SU-DHL-6 (cell line): Measurements from ENCODE around the gene OTULIN.

ENCODE experiments used
- H2AFZ ChIP-seq: fragments of 200-600 bp; sonication (generic); 2 replicates; pipeline ENCODE4 v1.6.1; 2014; ENCODE audit warnings: low read depth, mild to moderate bottlenecking, moderate library complexity, mixed read lengths, antibody characterized with exemption, low read length; ENCODE audit not compliant: severe bottlenecking
- H3F3A ChIP-seq: fragments of 200-600 bp; shearing (Covaris generic); 2 replicates; pipeline ENCODE4 v1.6.0; 2016; ENCODE audit warnings: antibody characterized with exemption, mild to moderate bottlenecking; ENCODE audit not compliant: insufficient read depth
- H3K27ac ChIP-seq: fragments of 200-600 bp; sonication (generic); 2 replicates; pipeline ENCODE4 v1.5.1; 2016; ENCODE audit warnings: low read depth, mild to moderate bottlenecking, low read length, moderate library complexity, mixed read lengths
- H3K27me3 ChIP-seq: fragments of 200-600 bp; sonication (generic), shearing (Covaris generic); 2 replicates; pipeline ENCODE4 v1.6.0; 2014; ENCODE audit warnings: mild to moderate bottlenecking, low read length
- H3K36me3 ChIP-seq: fragments of 200-600 bp; sonication (generic); 2 replicates; pipeline ENCODE4 v1.6.1; 2014; ENCODE audit warnings: mild to moderate bottlenecking, low read length, mixed read lengths
- H3K4me2 ChIP-seq: fragments of 300-600, 200-600 bp; shearing (Covaris generic), sonication (generic); 2 replicates; pipeline ENCODE4 v1.6.0; 2014; ENCODE audit warnings: low read length, low read depth, mild to moderate bottlenecking; ENCODE audit not compliant: poor library complexity, severe bottlenecking
- H3K4me3 ChIP-seq: fragments of 200-600 bp; sonication (generic); 2 replicates; pipeline ENCODE4 v1.5.1; 2014; ENCODE audit warnings: antibody characterized with exemption, low read length, mild to moderate bottlenecking, mixed read lengths; ENCODE audit not compliant: insufficient read depth, poor library complexity, severe bottlenecking
- H3K79me2 ChIP-seq: fragments of 200-600 bp; sonication (generic); 2 replicates; pipeline ENCODE4 v1.6.1; 2014; ENCODE audit warnings: mild to moderate bottlenecking, low read length, moderate library complexity; ENCODE audit not compliant: insufficient read depth
- H3K9ac ChIP-seq: fragments of 200-600 bp; sonication (generic); 2 replicates; pipeline ENCODE4 v1.7.0; 2014; ENCODE audit warnings: mild to moderate bottlenecking, low read length
- H3K9me2 ChIP-seq: fragments of 200-600 bp; sonication (generic); replicated peaks from 2 replicates; pipeline ENCODE4 v1.6.1; 2014; ENCODE audit warnings: low read length; ENCODE audit not compliant: insufficient read depth
- H3K9me3 ChIP-seq: fragments of 200-600 bp; sonication (generic); 2 replicates; pipeline ENCODE4 v1.6.1; 2014; ENCODE audit warnings: low read length, mixed read lengths; ENCODE audit not compliant: insufficient read depth
- H4K20me1 ChIP-seq: fragments of 200-600 bp; sonication (generic); 2 replicates; pipeline ENCODE4 v1.6.1; 2014; ENCODE audit warnings: low read depth, mild to moderate bottlenecking, antibody characterized with exemption, low read length, moderate library complexity, mixed read lengths
- CTCF ChIP-seq: fragments of 200-600 bp; sonication (generic); IDR thresholded peaks from one replicate; pipeline ENCODE4 v1.5.1; 2017; ENCODE audit warnings: antibody characterized with exemption, mild to moderate bottlenecking, low read length, moderate library complexity; ENCODE audit not compliant: insufficient read depth, poor library complexity, severe bottlenecking
- EZH2phosphoT487 ChIP-seq: fragments of 200-600 bp; sonication (generic), shearing (Covaris generic); conservative IDR thresholded peaks from 2 replicates; pipeline ENCODE4 v1.6.1; 2018; ENCODE audit warnings: mild to moderate bottlenecking, antibody characterized with exemption, low read length, moderate library complexity, mixed read lengths

Gene OTULIN

GRCh38 chr5:14706615-14707021, 42.1 kb downstream of the OTULIN start:
- Histone ChIP-seq H3K36me3 (peaks cover 17% of the 10 kb centered on the region), H3K4me3 (no peak overlapping the region), H3K27ac (no peak overlapping the region), H3K27me3 (no peaks in the 10 kb centered on the region), H3K4me2 (no peak overlapping the region), H3K79me2 (no peaks in the 10 kb centered on the region), H4K20me1 (no peaks in the 10 kb centered on the region), H3F3A (peaks cover 12% of the 10 kb centered on the region), H3K9me3 (no peaks in the 10 kb centered on the region), H3K9me2 (no peaks in the 10 kb centered on the region), H2AFZ (no peak overlapping the region), H3K9ac (no peak overlapping the region)
- no peak for TF ChIP-seq CTCF
- no peak for TF ChIP-seq EZH2phosphoT487

GRCh38 chr5:14707811-14708390, 43.4 kb downstream of the OTULIN start:
- Histone ChIP-seq H2AFZ (no peak overlapping the region), H3F3A (peaks cover 12% of the 10 kb centered on the region), H3K36me3 (peaks cover 17% of the 10 kb centered on the region), H3K9me3 (no peaks in the 10 kb centered on the region), H3K9ac (no peak overlapping the region), H3K27me3 (no peaks in the 10 kb centered on the region), H3K79me2 (no peaks in the 10 kb centered on the region), H3K9me2 (no peaks in the 10 kb centered on the region), H3K4me2 (no peak overlapping the region), H3K27ac (no peak overlapping the region), H4K20me1 (no peaks in the 10 kb centered on the region), H3K4me3 (no peak overlapping the region)
- TF ChIP-seq EZH2phosphoT487, result no peak
- no peak for TF ChIP-seq CTCF

- TF ChIP-seq CTCF (no peak), EZH2phosphoT487 (no peak)
- H3K79me2 ChIP-seq, result no peaks in the 10 kb centered on the region
- no peaks in the 10 kb centered on the region for H3K9me2 ChIP-seq
- no peaks in the 10 kb centered on the region for H3K27me3 ChIP-seq
- peaks cover 12% of the 10 kb centered on the region for H3F3A ChIP-seq
- no peak overlapping the region for H3K9ac ChIP-seq
- peaks cover 17% of the 10 kb centered on the region for H3K36me3 ChIP-seq
- no peak overlapping the region for H3K4me3 ChIP-seq
- H3K9me3 ChIP-seq, result no peaks in the 10 kb centered on the region
- H3K4me2 ChIP-seq, result no peak overlapping the region
- no peak overlapping the region for H2AFZ ChIP-seq
- no peak overlapping the region for H3K27ac ChIP-seq
- no peaks in the 10 kb centered on the region for H4K20me1 ChIP-seq
Measured at GRCh38 chr5:14708551-14708950, 44.0 kb downstream of the OTULIN start.
